BE2C (cell line): ENCODE data around the gene DAPP1.
"Not testable (repeated sequence)": the region's sequence is repeated elsewhere in the genome, so short reads cannot be mapped to it uniquely, and the experiment has no call there.

Source experiments
- DNase-seq: peaks from one replicate; pipeline ENCODE4 v3.0.0-alpha.2; 2020
- H3K27me3 ChIP-seq: fragments of 250-450 bp; sonication (Bioruptor Pico); 2 replicates; pipeline ENCODE4 v1.5.1; 2020; ENCODE audit warnings: mild to moderate bottlenecking
- H3K36me3 ChIP-seq: fragments of 250-450 bp; sonication (Bioruptor Pico); 2 replicates; pipeline ENCODE4 v1.5.1; 2020; ENCODE audit warnings: mild to moderate bottlenecking
- H3K4me1 ChIP-seq: fragments of 250-450 bp; sonication (Bioruptor Pico); 2 replicates; pipeline ENCODE4 v1.5.1; 2020
- H3K4me3 ChIP-seq: 2 replicates; pipeline ENCODE4 v1.5.1; 2011; ENCODE audit warnings: low read depth, low read length
- H3K9me3 ChIP-seq: fragments of 250-450 bp; sonication (Bioruptor Pico); 2 replicates; pipeline ENCODE4 v1.5.1; 2020
- CTCF ChIP-seq: IDR thresholded peaks from 2 replicates; pipeline ENCODE4 v1.5.1; 2012; ENCODE audit warnings: mild to moderate bottlenecking, low read depth, low read length

DAPP1 gene

GRCh38 chr4:99827857-99828256 lies 11.2 kb downstream of the DAPP1 start:
- H3K27me3 ChIP-seq: no peaks in the 10 kb centered on the region; the same call in 1 of the 2 replicates
- no peaks in the 10 kb centered on the region for H3K4me1 ChIP-seq
- H3K36me3 ChIP-seq: no peaks in the 10 kb centered on the region
- no peaks in the 10 kb centered on the region for H3K9me3 ChIP-seq
- no peak overlapping the region for H3K4me3 ChIP-seq
- TF ChIP-seq CTCF: no peak
- no peak for DNase-seq

- H3K36me3 ChIP-seq: no peaks in the 10 kb centered on the region
- H3K27me3 ChIP-seq: no peaks in the 10 kb centered on the region; the same call in 1 of the 2 replicates
- no peak overlapping the region for H3K4me3 ChIP-seq
- no peaks in the 10 kb centered on the region for H3K4me1 ChIP-seq
- TF ChIP-seq CTCF: no peak
- DNase-seq: no peak
- H3K9me3 ChIP-seq: no peaks in the 10 kb centered on the region
Observed at GRCh38 chr4:99828477-99828876, 11.8 kb downstream of the DAPP1 start.

- not testable (repeated sequence) for H3K4me1 ChIP-seq, DNase-seq, H3K36me3 ChIP-seq, H3K27me3 ChIP-seq, H3K4me3 ChIP-seq, H3K9me3 ChIP-seq
Observed at GRCh38 chr4:99830051-99830450, 13.4 kb downstream of the DAPP1 start.

GRCh38 chr4:99832321-99832720 lies 15.7 kb downstream of the DAPP1 start:
- H3K4me1 ChIP-seq: no peaks in the 10 kb centered on the region
- H3K36me3 ChIP-seq: no peaks in the 10 kb centered on the region
- no peak for DNase-seq
- no peak for TF ChIP-seq CTCF
- no peaks in the 10 kb centered on the region; the same call in 1 of the 2 replicates for H3K27me3 ChIP-seq
- no peak overlapping the region for H3K4me3 ChIP-seq
- H3K9me3 ChIP-seq: no peaks in the 10 kb centered on the region

- no peaks in the 10 kb centered on the region; the same call in 1 of the 2 replicates for H3K27me3 ChIP-seq
- DNase-seq: no peak
- no peaks in the 10 kb centered on the region for H3K36me3 ChIP-seq
- H3K4me3 ChIP-seq: no peak overlapping the region
- H3K4me1 ChIP-seq: no peaks in the 10 kb centered on the region
- TF ChIP-seq CTCF: no peak
- H3K9me3 ChIP-seq: no peaks in the 10 kb centered on the region
Observed at GRCh38 chr4:99832758-99833157, 16.1 kb downstream of the DAPP1 start.

- Histone ChIP-seq H3K36me3 (no peaks in the 10 kb centered on the region), H3K4me3 (no peak overlapping the region), H3K9me3 (no peaks in the 10 kb centered on the region), H3K4me1 (no peaks in the 10 kb centered on the region), H3K27me3 (no peaks in the 10 kb centered on the region; the same call in 1 of the 2 replicates)
- no peak for DNase-seq
- no peak for TF ChIP-seq CTCF
Observed at GRCh38 chr4:99833756-99834155, 17.1 kb downstream of the DAPP1 start.

GRCh38 chr4:99834569-99834968 lies 17.9 kb downstream of the DAPP1 start:
- DNase-seq: no peak
- TF ChIP-seq CTCF: no peak
- H3K4me1 ChIP-seq: no peaks in the 10 kb centered on the region
- H3K4me3 ChIP-seq: no peak overlapping the region
- no peaks in the 10 kb centered on the region; the same call in 1 of the 2 replicates for H3K27me3 ChIP-seq
- H3K9me3 ChIP-seq: no peaks in the 10 kb centered on the region
- H3K36me3 ChIP-seq: no peaks in the 10 kb centered on the region
